HuH-7 (cell line): ENCODE measurements around the gene DYRK3.
A peak's percentile ranks its signal among the peaks of the same experiment; 100 is the strongest.

Source experiments
- DNase-seq: peaks from one replicate; pipeline ENCODE4 v3.0.0; 2011; ENCODE audit warnings: low spot score

The DYRK3 gene

GRCh38 chr1:206684003-206684402 lies 48.7 kb downstream of the DYRK3 start:
- DNase-seq = no peak

- DNase-seq = peak; percentile 91
Measured at GRCh38 chr1:206684478-206685333, 49.4 kb downstream of the DYRK3 start, which contains the start of gene MAPKAPK2. MAPKAPK2 (plus strand) TSS chr1:206684905; CDS start chr1:206685230, 325 bp downstream.

GRCh38 chr1:206685334-206685768 lies 50.0 kb downstream of the DYRK3 start:
- no peak for DNase-seq

GRCh38 chr1:206685769-206686477 lies 50.6 kb downstream of the DYRK3 start:
- no peak for DNase-seq

- DNase-seq = no peak
Measured at GRCh38 chr1:206686478-206687249, 51.3 kb downstream of the DYRK3 start.

- no peak for DNase-seq
Measured at GRCh38 chr1:206687251-206687914, 52.0 kb downstream of the DYRK3 start.

GRCh38 chr1:206687915-206688442 lies 52.6 kb downstream of the DYRK3 start:
- DNase-seq = no peak

GRCh38 chr1:206690516-206690915 lies 55.2 kb downstream of the DYRK3 start:
- no peak for DNase-seq

GRCh38 chr1:206691604-206692003 lies 56.3 kb downstream of the DYRK3 start:
- peak; percentile 30 for DNase-seq

- no peak for DNase-seq
Measured at GRCh38 chr1:206693029-206693428, 57.7 kb downstream of the DYRK3 start.

- no peak for DNase-seq
Measured at GRCh38 chr1:206693592-206693991, 58.3 kb downstream of the DYRK3 start.

GRCh38 chr1:206694171-206695124 lies 59.1 kb downstream of the DYRK3 start:
- DNase-seq = no peak

- DNase-seq = no peak
Measured at GRCh38 chr1:206695733-206696132, 60.4 kb downstream of the DYRK3 start.

- no peak for DNase-seq
Measured at GRCh38 chr1:206696812-206697585, 61.7 kb downstream of the DYRK3 start.

GRCh38 chr1:206698011-206698410 lies 62.7 kb downstream of the DYRK3 start:
- no peak for DNase-seq
